Gastroesophageal sphincter (tissue), 3 donors: ENCODE results near the gene CUX1.
"Not testable (repeated sequence)": the region's sequence is repeated elsewhere in the genome, so short reads cannot be mapped to it uniquely, and the experiment has no call there.

ENCODE experiments used
- POLR2AphosphoS5 ChIP-seq: sonication (generic); formaldehyde crosslinking; IDR thresholded peaks from one replicate; pipeline ENCODE4 v1.6.1; 2017; ENCODE audit warnings: antibody characterized with exemption
- TF ChIP-seq, protein P1 (sequence below), 4 experiments: fragments of 200-600 bp in 2 of 4; fragments of 450-650 bp in 2 of 4; sonication (generic) in 1 of 4; IDR thresholded peaks; one replicate each; pipeline ENCODE4 v1.5.1; 2017 to 2019; ENCODE audit warnings: antibody characterized with exemption in 4 of 4, mild to moderate bottlenecking in 2 of 4, moderate library complexity in 2 of 4

DNA sequence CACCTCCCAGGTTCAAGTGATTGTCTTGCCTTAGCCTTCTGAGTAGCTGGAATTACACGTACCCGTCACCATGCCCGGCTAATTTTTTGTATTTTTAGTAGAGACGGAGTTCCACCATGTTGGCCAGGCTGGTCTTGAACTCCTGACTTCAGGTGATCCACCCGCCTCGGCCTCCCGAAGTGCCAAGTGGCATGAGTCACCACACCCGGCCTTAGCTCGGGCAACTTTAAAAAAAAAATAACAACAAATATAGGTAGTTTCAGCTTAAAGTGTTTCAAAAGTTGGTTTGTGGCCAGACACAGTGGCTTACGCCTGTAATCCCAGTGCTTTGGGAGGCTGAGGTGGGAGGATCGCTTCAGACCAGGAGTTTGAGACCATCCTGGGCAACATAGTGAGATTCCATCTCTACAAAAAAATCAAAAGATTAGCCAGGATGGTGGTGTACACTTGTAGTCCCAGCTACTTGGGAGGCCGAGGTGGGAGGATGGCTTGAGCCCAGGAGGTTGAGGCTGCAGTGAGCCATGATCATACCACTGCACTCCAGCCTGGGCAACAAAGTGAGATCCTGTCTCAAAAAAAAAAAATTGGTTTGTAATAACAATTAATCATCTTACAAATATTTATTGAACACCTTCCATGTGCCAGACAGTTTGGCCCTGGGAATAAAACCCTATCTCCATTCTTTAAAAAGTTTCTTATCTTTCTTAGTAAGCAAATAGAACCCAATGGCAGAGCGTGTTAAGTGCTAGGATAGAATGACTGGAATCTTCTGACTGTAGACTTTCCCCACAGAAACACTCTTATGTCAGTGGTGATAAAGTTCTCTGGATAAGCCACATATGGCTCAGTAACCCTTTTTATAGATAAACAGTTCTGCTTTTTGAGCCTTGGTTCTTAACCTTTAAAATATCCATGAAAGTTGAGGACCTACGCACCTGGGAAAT is 104.4 kb downstream of the CUX1 start:
- TF ChIP-seq, protein P1, sequence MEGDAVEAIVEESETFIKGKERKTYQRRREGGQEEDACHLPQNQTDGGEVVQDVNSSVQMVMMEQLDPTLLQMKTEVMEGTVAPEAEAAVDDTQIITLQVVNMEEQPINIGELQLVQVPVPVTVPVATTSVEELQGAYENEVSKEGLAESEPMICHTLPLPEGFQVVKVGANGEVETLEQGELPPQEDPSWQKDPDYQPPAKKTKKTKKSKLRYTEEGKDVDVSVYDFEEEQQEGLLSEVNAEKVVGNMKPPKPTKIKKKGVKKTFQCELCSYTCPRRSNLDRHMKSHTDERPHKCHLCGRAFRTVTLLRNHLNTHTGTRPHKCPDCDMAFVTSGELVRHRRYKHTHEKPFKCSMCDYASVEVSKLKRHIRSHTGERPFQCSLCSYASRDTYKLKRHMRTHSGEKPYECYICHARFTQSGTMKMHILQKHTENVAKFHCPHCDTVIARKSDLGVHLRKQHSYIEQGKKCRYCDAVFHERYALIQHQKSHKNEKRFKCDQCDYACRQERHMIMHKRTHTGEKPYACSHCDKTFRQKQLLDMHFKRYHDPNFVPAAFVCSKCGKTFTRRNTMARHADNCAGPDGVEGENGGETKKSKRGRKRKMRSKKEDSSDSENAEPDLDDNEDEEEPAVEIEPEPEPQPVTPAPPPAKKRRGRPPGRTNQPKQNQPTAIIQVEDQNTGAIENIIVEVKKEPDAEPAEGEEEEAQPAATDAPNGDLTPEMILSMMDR (IDR thresholded peaks at IDR 0.05) = not testable (repeated sequence)
- not testable (repeated sequence) for TF ChIP-seq POLR2AphosphoS5
